C4-2B (cell line): ENCODE results near the gene SLCO2A1.

Experiments
- CTCF ChIP-seq: fragments of 450-650 bp; conservative IDR thresholded peaks from 2 replicates; pipeline ENCODE4 v1.5.1; 2017; ENCODE audit warnings: mild to moderate bottlenecking
- ZFX ChIP-seq: fragments of 450-650 bp; IDR thresholded peaks from 2 replicates; pipeline ENCODE4 v1.6.1; 2017

GRCh38 chr3:133930341-133930933 lies 99.3 kb downstream of the SLCO2A1 start:
- peak; percentile 90 for TF ChIP-seq CTCF
- no peak for TF ChIP-seq ZFX
